K562 (cell line): ENCODE measurements around the gene FBXW11. TPM values are rescaled to one million over a fixed set of nuclear protein-coding genes. Genes with fewer than 3 reads are reported as not detected.

Experiments used
- ATAC-seq: fragments of 200-7000 bp; cut with Tn5 transposase; 3 replicates; pipeline ENCODE4 v1.9.1; 2020; ENCODE audit warnings: moderate library complexity
- BruUV-seq: library from RNA; stranded (reverse); fragments of 400-500 nt; replicated peaks from 2 replicates; lab custom pipeline; 2021; lab: Mats Ljungman, UMichigan
- CTCF ChIA-PET: fragments of 300-600 bp; formaldehyde crosslinking; extraction: SDS; loops from one replicate; lab custom pipeline; 2021; ENCODE audit warnings: low intra/inter-chr PET ratio; lab: Yijun Ruan, JAX
- POLR2A ChIA-PET: fragments of 300-600, 350-650 bp; sonication (Branson Sonifier 250); formaldehyde crosslinking; extraction: SDS; loops from one replicate; lab custom pipeline; 2021; ENCODE audit warnings: antibody characterized with exemption, inconsistent platforms; lab: Yijun Ruan, JAX
- DNase-seq, 4 experiments: peaks; one replicate each; pipeline versions ENCODE4 v3.0.0 to v3.0.0-alpha.2; 2011 to 2018; ENCODE audit warnings: low spot score in 3 of 4, mixed read lengths in 3 of 4; ENCODE audit errors: extremely low read depth in 1 of 4
- FAIRE-seq: peaks from 2 replicates; lab custom pipeline; 2011; peaks lifted over from hg19 to GRCh38; lab: Jason Lieb, UNC
- H2AFZ ChIP-seq: 2 replicates; pipeline ENCODE4 v1.6.0; 2011; ENCODE audit warnings: low read depth, low read length, control low read depth, inconsistent platforms
- H3K27ac ChIP-seq: fragments of 200-600 bp; 3 replicates; pipeline ENCODE4 v1.8.0; 2011; ENCODE audit warnings: low read depth, mild to moderate bottlenecking, control low read depth, inconsistent platforms, low read length, moderate library complexity, mixed read lengths; ENCODE audit errors: extremely low read depth
- H3K27me3 ChIP-seq, 2 experiments: fragments of 300-600 bp in 1 of 2; 2 replicates in 1 of 2; 3 replicates in 1 of 2; pipeline versions ENCODE4 v1.6.0 to v1.8.0; 2011; ENCODE audit warnings: inconsistent platforms in 2 of 2, low read length in 2 of 2, mild to moderate bottlenecking in 1 of 2, mixed read lengths in 1 of 2, moderate library complexity in 1 of 2; ENCODE audit not compliant: control insufficient read depth in 2 of 2, insufficient read depth in 2 of 2
- H3K36me3 ChIP-seq: fragments of 300-600 bp; 3 replicates; pipeline ENCODE4 v1.8.0; 2011; ENCODE audit warnings: mild to moderate bottlenecking, low read length, inconsistent platforms; ENCODE audit not compliant: control insufficient read depth, insufficient read depth
- H3K4me1 ChIP-seq, 2 experiments: fragments of 200-600 bp in 1 of 2; replicated peaks in 1 of 2; 2 replicates in 1 of 2; 3 replicates in 1 of 2; pipeline versions ENCODE4 v1.5.1 to v1.8.0; 2011; ENCODE audit warnings: inconsistent platforms in 2 of 2, low read length in 2 of 2, mild to moderate bottlenecking in 1 of 2, mixed read lengths in 1 of 2, moderate library complexity in 1 of 2; ENCODE audit not compliant: control insufficient read depth in 2 of 2, insufficient read depth in 2 of 2
- H3K4me2 ChIP-seq: 2 replicates; pipeline ENCODE4 v1.6.1; 2011; ENCODE audit warnings: low read length, control low read depth, inconsistent platforms, mixed read lengths; ENCODE audit not compliant: insufficient read depth
- H3K4me3 ChIP-seq: fragments of 200-600 bp; sonication (generic), shearing (Covaris generic); 2 replicates; pipeline ENCODE4 v1.5.1; 2016; ENCODE audit warnings: control low read depth, inconsistent platforms
- H3K79me2 ChIP-seq: fragments of 200-600 bp; 3 replicates; pipeline ENCODE4 v1.8.0; 2011; ENCODE audit warnings: low read length, inconsistent platforms; ENCODE audit not compliant: control insufficient read depth, insufficient read depth
- H3K9ac ChIP-seq, 2 experiments: 2 replicates each; pipeline versions ENCODE4 v1.6.0 to v1.6.1; 2011; ENCODE audit warnings: low read depth in 2 of 2, low read length in 2 of 2, control low read depth in 1 of 2, inconsistent platforms in 1 of 2, mild to moderate bottlenecking in 1 of 2, mixed read lengths in 1 of 2; ENCODE audit not compliant: insufficient read depth in 1 of 2
- H3K9me1 ChIP-seq: one replicate; pipeline ENCODE4 v1.6.0; 2011; ENCODE audit warnings: inconsistent platforms, mild to moderate bottlenecking, low read length, moderate library complexity; ENCODE audit not compliant: control insufficient read depth, insufficient read depth
- H3K9me3 ChIP-seq: replicated peaks from 2 replicates; pipeline ENCODE4 v1.5.1; 2011; ENCODE audit warnings: low read depth, low read length, inconsistent platforms; ENCODE audit not compliant: control insufficient read depth, insufficient read depth
- H4K20me1 ChIP-seq: replicated peaks from 2 replicates; pipeline ENCODE4 v1.6.1; 2011; ENCODE audit warnings: low read length, inconsistent platforms, mixed read lengths; ENCODE audit not compliant: control insufficient read depth, insufficient read depth
- ARNT ChIP-seq, 2 experiments: fragments of 450-650 bp; IDR thresholded peaks; 2 replicates each; pipeline ENCODE4 v1.6.1; 2016; ENCODE audit warnings: mild to moderate bottlenecking in 1 of 2
- COPS2 ChIP-seq: fragments of 450-650 bp; conservative IDR thresholded peaks from 2 replicates; pipeline ENCODE4 v1.6.1; 2016; ENCODE audit warnings: mild to moderate bottlenecking, moderate library complexity
- CREB3L1 ChIP-seq: fragments of 450-650 bp; IDR thresholded peaks from 2 replicates; pipeline ENCODE4 v1.6.1; 2014; ENCODE audit warnings: low read depth, mild to moderate bottlenecking, moderate library complexity, borderline replicate concordance
- GTF2E2 ChIP-seq: fragments of 200-800 bp; sonication (Bioruptor generic); IDR thresholded peaks from 2 replicates; pipeline ENCODE4 v1.6.1; 2016; ENCODE audit warnings: missing genetic modification characterization, missing compliant biosample characterization
- HDAC3 ChIP-seq: fragments of 450-650 bp; IDR thresholded peaks from 2 replicates; pipeline ENCODE4 v1.6.1; 2018; ENCODE audit warnings: borderline replicate concordance, mild to moderate bottlenecking, moderate library complexity; ENCODE audit not compliant: partially characterized antibody
- HMGXB4 ChIP-seq: sonication (generic); formaldehyde crosslinking; IDR thresholded peaks from 2 replicates; pipeline ENCODE4 v1.8.1; 2023; ENCODE audit warnings: mild to moderate bottlenecking, missing genetic modification reagents
- HOXB6 ChIP-seq: fragments of 250-450 bp; sonication (Bioruptor Pico); IDR thresholded peaks from 2 replicates; pipeline ENCODE4 v1.5.1; 2022; ENCODE audit warnings: mild to moderate bottlenecking, borderline replicate concordance
- MEF2A ChIP-seq: IDR thresholded peaks from 2 replicates; pipeline ENCODE4 v1.6.1; 2011; ENCODE audit warnings: low read depth, mild to moderate bottlenecking, low read length, moderate library complexity; ENCODE audit not compliant: control insufficient read depth
- PATZ1 ChIP-seq: fragments of 250-450 bp; sonication (Bioruptor Pico); IDR thresholded peaks from 2 replicates; pipeline ENCODE4 v1.5.0; 2020; ENCODE audit warnings: mild to moderate bottlenecking, borderline replicate concordance
- RBM25 ChIP-seq: fragments of 200-400 bp; formaldehyde crosslinking; IDR thresholded peaks from 2 replicates; pipeline ENCODE4 v1.6.1; 2018; ENCODE audit warnings: low read length, low read depth, moderate library complexity; ENCODE audit not compliant: severe bottlenecking
- ZZZ3 ChIP-seq: fragments of 450-650 bp; IDR thresholded peaks from 2 replicates; pipeline ENCODE4 v1.6.1; 2016; ENCODE audit warnings: antibody characterized with exemption, mild to moderate bottlenecking, moderate library complexity
- WGBS: fragments of 100-300 bp; shearing (Covaris generic); methylation state at CpG from one replicate; pipeline ENCODE4 v1.1.6; 2016; ENCODE audit warnings: low coverage, mixed read lengths; ENCODE audit not compliant: insufficient coverage; ENCODE audit errors: missing lambda C conversion rate; 5-methylcytosine and 5-hydroxymethylcytosine counted together
- in situ Hi-C: fragments of 300-500 bp; cut with MboI; formaldehyde crosslinking; loops from 4 replicates; pipeline ENCODE4 v1.15.0; 2018; ENCODE audit warnings: inconsistent platforms, mixed read lengths
- intact Hi-C: fragments of 100-400 bp; cut with micrococcal nuclease; formaldehyde crosslinking; loops from 2 replicates; pipeline ENCODE4 v1.14.2; 2022
- polyA plus RNA-seq, 8 experiments: library from polyadenylated mRNA; depleted of rRNA in 4 of 8; stranded (reverse) in 5 of 8; unstranded in 3 of 8; fragments of >200 nt; fragmentation: Nextera tagmentation in 2 of 8; fragmentation: Illumina TruSeq in 1 of 8; extraction: Ambion mirVana in 2 of 8; extraction: Trizol in 1 of 8; gene quantifications; 2 replicates each; pipeline versions ENCODE4 v1.2.1 to v1.2.3, GENCODE V29; 2011 to 2014; ENCODE audit warnings: inconsistent platforms in 1 of 8, missing spikeins in 1 of 8
- total RNA-seq, 7 experiments: library from RNA; depleted of rRNA in 6 of 7; stranded (reverse); fragments of >200 nt in 6 of 7; fragmentation: Illumina TruSeq in 2 of 7; extraction: Trizol in 2 of 7; gene quantifications; 2 replicates each; pipeline versions ENCODE4 v1.2.1 to v1.2.3, GENCODE V29; 2011 to 2021; ENCODE audit warnings: low replicate concordance in 1 of 7
- TF ChIP-seq, protein P1 (sequence below), 2 experiments: fragments of 450-650 bp in 1 of 2; IDR thresholded peaks; 2 replicates each; pipeline ENCODE4 v1.6.1; 2011 to 2017; ENCODE audit warnings: low read depth in 2 of 2, antibody characterized with exemption in 1 of 2, borderline replicate concordance in 1 of 2, low read length in 1 of 2, mild to moderate bottlenecking in 1 of 2, mixed read lengths in 1 of 2; ENCODE audit not compliant: control insufficient read depth in 1 of 2

The FBXW11 gene
- total and polyA plus RNA-seq, 9 of the 15 experiments (the other 6 are each of a cell fraction or from before 2014, with no cell fraction given): 3.0 to 28.6 (median 23.6) TPM

DNA sequence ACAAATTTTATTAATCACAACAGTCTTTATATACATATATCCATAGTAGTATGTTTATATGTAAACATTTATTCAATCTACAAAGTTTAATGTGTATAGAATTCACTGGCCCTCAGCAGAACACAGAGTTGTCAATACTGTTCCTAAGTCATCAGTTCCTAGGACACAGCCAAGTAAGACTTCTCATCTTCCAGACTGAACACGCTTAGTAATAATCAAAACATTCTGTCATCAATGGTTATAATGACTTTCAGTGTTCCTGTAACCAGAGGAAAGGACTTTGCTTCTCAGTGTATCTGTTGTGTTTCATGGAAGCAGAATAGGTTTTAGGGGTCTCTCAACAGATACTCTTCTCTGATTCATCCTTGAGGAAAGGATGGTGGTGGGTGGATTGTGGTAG, 138.7 kb downstream of the FBXW11 start:
- no peak for ATAC-seq
- no peak for FAIRE-seq
- intact Hi-C loops: no loop called here
- Histone ChIP-seq H3K27me3 (no peaks in the 10 kb centered on the region), H2AFZ (no peak overlapping the region), H3K9me1 (no peaks in the 10 kb centered on the region), H4K20me1 (no peaks in the 10 kb centered on the region), H3K4me1 (no peaks in the 10 kb centered on the region), H3K9ac (no peak overlapping the region), H3K36me3 (peaks cover 43% of the 10 kb centered on the region), H3K4me2 (no peak overlapping the region), H3K79me2 (no peaks in the 10 kb centered on the region), H3K9me3 (no peaks in the 10 kb centered on the region), H3K4me3 (no peak overlapping the region), H3K27ac (no peak overlapping the region)
- in situ Hi-C loops: no loop called here
- ChIA-PET POLR2A (no interaction called here), CTCF (no interaction called here)
- 94% methylated on average over 1 of the region's 1 CpG for WGBS
- no peak for DNase-seq
- BruUV-seq: no TSS peak
- no peak for TF ChIP-seq HOXB6
- no peak for TF ChIP-seq GTF2E2 (tag)
- TF ChIP-seq CREB3L1: no peak
- TF ChIP-seq ZZZ3: no peak
- no peak for TF ChIP-seq RBM25
- no peak for TF ChIP-seq HDAC3
- no peak for TF ChIP-seq ARNT (IDR thresholded peaks at IDR 0.05)
- TF ChIP-seq COPS2: no peak
- no peak for TF ChIP-seq PATZ1 (CRISPR knock-in tag)
- TF ChIP-seq, protein P1, sequence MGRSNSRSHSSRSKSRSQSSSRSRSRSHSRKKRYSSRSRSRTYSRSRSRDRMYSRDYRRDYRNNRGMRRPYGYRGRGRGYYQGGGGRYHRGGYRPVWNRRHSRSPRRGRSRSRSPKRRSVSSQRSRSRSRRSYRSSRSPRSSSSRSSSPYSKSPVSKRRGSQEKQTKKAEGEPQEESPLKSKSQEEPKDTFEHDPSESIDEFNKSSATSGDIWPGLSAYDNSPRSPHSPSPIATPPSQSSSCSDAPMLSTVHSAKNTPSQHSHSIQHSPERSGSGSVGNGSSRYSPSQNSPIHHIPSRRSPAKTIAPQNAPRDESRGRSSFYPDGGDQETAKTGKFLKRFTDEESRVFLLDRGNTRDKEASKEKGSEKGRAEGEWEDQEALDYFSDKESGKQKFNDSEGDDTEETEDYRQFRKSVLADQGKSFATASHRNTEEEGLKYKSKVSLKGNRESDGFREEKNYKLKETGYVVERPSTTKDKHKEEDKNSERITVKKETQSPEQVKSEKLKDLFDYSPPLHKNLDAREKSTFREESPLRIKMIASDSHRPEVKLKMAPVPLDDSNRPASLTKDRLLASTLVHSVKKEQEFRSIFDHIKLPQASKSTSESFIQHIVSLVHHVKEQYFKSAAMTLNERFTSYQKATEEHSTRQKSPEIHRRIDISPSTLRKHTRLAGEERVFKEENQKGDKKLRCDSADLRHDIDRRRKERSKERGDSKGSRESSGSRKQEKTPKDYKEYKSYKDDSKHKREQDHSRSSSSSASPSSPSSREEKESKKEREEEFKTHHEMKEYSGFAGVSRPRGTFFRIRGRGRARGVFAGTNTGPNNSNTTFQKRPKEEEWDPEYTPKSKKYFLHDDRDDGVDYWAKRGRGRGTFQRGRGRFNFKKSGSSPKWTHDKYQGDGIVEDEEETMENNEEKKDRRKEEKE (IDR thresholded peaks at IDR 0.05; ENCODE audit: borderline replicate concordance in 1 of 2, control insufficient read depth in 1 of 2, low read depth in 2 of 2, low read length in 1 of 2): no peak
- TF ChIP-seq MEF2A: no peak
- TF ChIP-seq HMGXB4 (CRISPR knock-in tag): no peak
